ENCODE data around the gene ITM2C.

DNA sequence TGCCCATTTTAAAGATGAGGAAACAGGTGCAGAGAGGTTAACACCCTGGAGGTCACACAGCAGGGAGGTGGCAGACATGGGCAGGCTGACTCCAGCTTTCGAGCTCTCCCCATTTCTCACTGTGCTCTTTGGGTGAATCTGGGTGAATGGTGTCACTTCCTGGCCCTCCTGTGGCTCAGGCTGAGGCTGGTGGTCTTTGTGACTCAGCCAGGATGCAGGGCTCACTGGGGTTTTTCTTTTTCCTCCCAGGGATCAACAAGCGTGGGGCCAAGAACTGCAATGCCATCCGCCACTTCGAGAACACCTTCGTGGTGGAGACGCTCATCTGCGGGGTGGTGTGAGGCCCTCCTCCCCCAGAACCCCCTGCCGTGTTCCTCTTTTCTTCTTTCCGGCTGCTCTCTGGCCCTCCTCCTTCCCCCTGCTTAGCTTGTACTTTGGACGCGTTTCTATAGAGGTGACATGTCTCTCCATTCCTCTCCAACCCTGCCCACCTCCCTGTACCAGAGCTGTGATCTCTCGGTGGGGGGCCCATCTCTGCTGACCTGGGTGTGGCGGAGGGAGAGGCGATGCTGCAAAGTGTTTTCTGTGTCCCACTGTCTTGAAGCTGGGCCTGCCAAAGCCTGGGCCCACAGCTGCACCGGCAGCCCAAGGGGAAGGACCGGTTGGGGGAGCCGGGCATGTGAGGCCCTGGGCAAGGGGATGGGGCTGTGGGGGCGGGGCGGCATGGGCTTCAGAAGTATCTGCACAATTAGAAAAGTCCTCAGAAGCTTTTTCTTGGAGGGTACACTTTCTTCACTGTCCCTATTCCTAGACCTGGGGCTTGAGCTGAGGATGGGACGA is 13.2 kb downstream of the ITM2C start:
- TF ChIP-seq, protein P1, sequence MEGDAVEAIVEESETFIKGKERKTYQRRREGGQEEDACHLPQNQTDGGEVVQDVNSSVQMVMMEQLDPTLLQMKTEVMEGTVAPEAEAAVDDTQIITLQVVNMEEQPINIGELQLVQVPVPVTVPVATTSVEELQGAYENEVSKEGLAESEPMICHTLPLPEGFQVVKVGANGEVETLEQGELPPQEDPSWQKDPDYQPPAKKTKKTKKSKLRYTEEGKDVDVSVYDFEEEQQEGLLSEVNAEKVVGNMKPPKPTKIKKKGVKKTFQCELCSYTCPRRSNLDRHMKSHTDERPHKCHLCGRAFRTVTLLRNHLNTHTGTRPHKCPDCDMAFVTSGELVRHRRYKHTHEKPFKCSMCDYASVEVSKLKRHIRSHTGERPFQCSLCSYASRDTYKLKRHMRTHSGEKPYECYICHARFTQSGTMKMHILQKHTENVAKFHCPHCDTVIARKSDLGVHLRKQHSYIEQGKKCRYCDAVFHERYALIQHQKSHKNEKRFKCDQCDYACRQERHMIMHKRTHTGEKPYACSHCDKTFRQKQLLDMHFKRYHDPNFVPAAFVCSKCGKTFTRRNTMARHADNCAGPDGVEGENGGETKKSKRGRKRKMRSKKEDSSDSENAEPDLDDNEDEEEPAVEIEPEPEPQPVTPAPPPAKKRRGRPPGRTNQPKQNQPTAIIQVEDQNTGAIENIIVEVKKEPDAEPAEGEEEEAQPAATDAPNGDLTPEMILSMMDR (IDR thresholded peaks at IDR 0.05): no peak
- TF ChIP-seq EP300 (IDR thresholded peaks at IDR 0.05): no peak

All from stomach (tissue), 4 donors.